ENCODE data around the gene MEAK7.
A peak's percentile ranks its signal among the peaks of the same experiment; 100 is the strongest.

Gene MEAK7

GRCh38 chr16:84514295-84514873 is 9.9 kb upstream of the MEAK7 start:
- DNase-seq (ENCODE audit: low spot score): no peak
- ChIA-PET CTCF (interaction anchor here (0.7 kb wide), 1 partner anchor 67 kb away, joined by 5 read pairs; no protein-coding TSS in a partner anchor), POLR2A (ENCODE audit: low non-redundant PET) (no interaction called here)
- no peak overlapping the region for H3K27ac ChIP-seq
- no peak for TF ChIP-seq CTCF (conservative IDR thresholded peaks at IDR 0.05; ENCODE audit: low read depth)

GRCh38 chr16:84513666-84514065 is 9.2 kb upstream of the MEAK7 start:
- H3K27ac ChIP-seq: no peak overlapping the region
- DNase-seq (ENCODE audit: low spot score): no peak
- no peak for TF ChIP-seq CTCF (conservative IDR thresholded peaks at IDR 0.05; ENCODE audit: low read depth)
- CTCF ChIA-PET: interaction anchor here (0.7 kb wide), 1 partner anchor 68 kb away, joined by 5 read pairs; no protein-coding TSS in a partner anchor
- POLR2A ChIA-PET (ENCODE audit: low non-redundant PET): no interaction called here

GRCh38 chr16:84513123-84513522 is 8.7 kb upstream of the MEAK7 start:
- CTCF ChIA-PET: interaction anchor here (0.6 kb wide), 1 partner anchor 227 kb away, joined by 3 read pairs; no protein-coding TSS in a partner anchor
- no peak for TF ChIP-seq CTCF (conservative IDR thresholded peaks at IDR 0.05; ENCODE audit: low read depth)
- H3K27ac ChIP-seq: no peak overlapping the region

GRCh38 chr16:84511831-84512230 is 7.4 kb upstream of the MEAK7 start:
- POLR2A ChIA-PET (ENCODE audit: low non-redundant PET): no interaction called here
- no peak for TF ChIP-seq CTCF (conservative IDR thresholded peaks at IDR 0.05; ENCODE audit: low read depth)
- CTCF ChIA-PET: interaction anchor here (0.5 to 1.1 kb wide), 4 partner anchors 111 to 506 kb away, joined by 3 to 7 read pairs (median 4); no protein-coding TSS in a partner anchor
- no peak for DNase-seq (ENCODE audit: low spot score)
- H3K27ac ChIP-seq: no peak overlapping the region

More at GRCh38 chr16:84513123-84513522, 8.7 kb upstream of the MEAK7 start:
- POLR2A ChIA-PET (ENCODE audit: low non-redundant PET): no interaction called here
- no peak for DNase-seq (ENCODE audit: low spot score)

DNA sequence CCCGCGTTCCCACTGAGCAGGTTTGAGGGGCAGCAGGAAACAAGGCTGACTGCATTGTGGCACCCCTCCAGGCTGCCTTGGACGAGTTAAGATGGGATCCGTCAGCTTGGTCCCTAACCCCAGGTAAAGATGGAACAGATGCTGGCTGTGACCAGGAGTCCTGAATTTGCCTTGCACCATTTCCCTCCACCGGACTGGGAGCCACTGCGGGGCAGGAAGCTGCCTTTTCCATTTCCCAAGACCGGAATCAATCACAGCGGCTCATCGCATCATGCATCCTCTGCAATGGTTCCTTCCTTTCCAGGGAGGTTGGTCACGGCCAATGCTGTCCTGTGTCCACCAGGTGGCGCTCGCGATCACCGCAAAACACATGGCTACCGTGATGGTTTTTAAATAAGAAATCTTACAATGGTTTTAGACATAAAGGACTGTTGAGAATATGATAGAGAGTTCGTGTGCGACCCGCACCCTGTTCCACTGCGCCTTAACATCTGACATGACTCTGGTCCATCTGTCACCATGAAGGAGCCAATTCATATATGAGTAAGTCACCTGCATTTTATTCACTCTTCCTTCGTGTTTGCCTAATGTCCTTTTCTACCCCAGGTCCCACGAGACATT is 6.8 kb upstream of the MEAK7 start:
- peak; percentile 79 for DNase-seq (ENCODE audit: low spot score)
- H3K27ac ChIP-seq: no peak overlapping the region
- peak; percentile 94 for TF ChIP-seq CTCF (conservative IDR thresholded peaks at IDR 0.05; ENCODE audit: low read depth)
- CTCF ChIA-PET: interaction anchor here (0.6 to 1.3 kb wide), 15 partner anchors 9 to 215 kb away, joined by 3 to 7 read pairs (median 4); no protein-coding TSS in a partner anchor
- POLR2A ChIA-PET (ENCODE audit: low non-redundant PET): no interaction called here

DNA sequence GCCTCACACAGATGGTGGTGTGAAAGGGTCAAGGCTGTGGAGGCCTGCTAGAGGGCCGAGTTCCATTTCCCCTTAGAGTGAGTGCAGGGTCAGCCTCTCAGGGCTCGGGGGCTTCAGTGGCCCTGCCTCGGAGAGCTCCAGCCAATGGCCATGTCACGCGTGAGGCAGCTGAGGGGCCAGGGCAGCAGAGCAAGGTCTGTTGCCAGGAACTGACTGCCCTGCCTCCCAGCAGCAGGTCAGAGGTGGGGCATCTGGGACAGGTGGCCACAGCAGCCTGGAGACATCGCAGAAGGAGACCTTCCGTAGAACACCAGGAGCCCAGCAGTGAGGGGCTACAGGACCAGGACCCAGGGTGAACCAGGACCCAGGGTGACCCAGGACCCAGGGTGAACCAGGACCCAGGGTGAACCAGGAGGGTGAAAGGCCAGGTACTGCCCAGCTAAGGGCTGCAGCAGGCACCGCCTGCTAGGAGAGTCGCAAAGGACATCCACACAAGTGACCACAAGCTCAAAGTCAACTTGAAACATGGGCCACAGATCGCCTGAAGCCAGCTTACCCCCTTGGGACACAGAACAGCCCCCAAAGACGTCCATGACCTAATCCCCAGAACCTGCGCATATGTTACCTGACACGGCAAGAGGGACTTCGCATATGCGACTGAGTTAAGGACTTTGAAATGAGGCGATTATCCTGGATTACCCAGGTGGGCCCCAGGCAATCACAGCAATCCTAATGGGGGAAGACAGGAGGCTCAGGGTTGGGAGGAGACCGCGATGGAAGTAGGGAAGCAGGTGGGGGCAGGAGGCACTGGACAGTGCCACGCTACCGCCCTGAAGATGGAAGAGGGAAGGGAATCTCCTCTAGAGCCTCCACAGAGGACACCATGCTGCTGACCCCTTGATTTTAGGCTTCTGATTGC is 4.8 kb upstream of the MEAK7 start:
- TF ChIP-seq CTCF (conservative IDR thresholded peaks at IDR 0.05; ENCODE audit: low read depth): no peak
- POLR2A ChIA-PET (ENCODE audit: low non-redundant PET): no interaction called here
- DNase-seq (ENCODE audit: low spot score): no peak
- H3K27ac ChIP-seq: no peak overlapping the region
- CTCF ChIA-PET: interaction anchor here (0.7 kb wide), 1 partner anchor 113 kb away, joined by 9 read pairs; no protein-coding TSS in a partner anchor
